Mesenchymal stem cell (in vitro differentiated cells and primary cell): ENCODE results near the gene CIAPIN1.

Experiments
- DNase-seq: peaks from one replicate; pipeline ENCODE4 v3.0.0-alpha.2; 2013
- H2AFZ ChIP-seq: one replicate; pipeline ENCODE4 v1.6.1; 2013; ENCODE audit warnings: low read depth, mild to moderate bottlenecking, control low read depth, inconsistent platforms, low read length, moderate library complexity
- H2AK5ac ChIP-seq: 2 replicates; pipeline ENCODE4 v1.6.1; 2013; ENCODE audit warnings: low read length, moderate library complexity, mild to moderate bottlenecking, inconsistent platforms; ENCODE audit not compliant: severe bottlenecking
- H2BK120ac ChIP-seq: one replicate; pipeline ENCODE4 v1.6.1; 2013; ENCODE audit warnings: low read depth, mild to moderate bottlenecking, inconsistent platforms, low read length, moderate library complexity
- H2BK12ac ChIP-seq, 2 experiments: one replicate each; pipeline ENCODE4 v1.6.1; 2013; ENCODE audit warnings: inconsistent platforms in 2 of 2, low read length in 2 of 2, mild to moderate bottlenecking in 2 of 2, moderate library complexity in 2 of 2, control low read depth in 1 of 2
- H2BK15ac ChIP-seq: one replicate; pipeline ENCODE4 v1.6.1; 2013; ENCODE audit warnings: mild to moderate bottlenecking, low read depth, inconsistent platforms; ENCODE audit not compliant: poor library complexity, severe bottlenecking
- H2BK5ac ChIP-seq: 2 replicates; pipeline ENCODE4 v1.6.1; 2013; ENCODE audit warnings: low read depth, mild to moderate bottlenecking, low read length, control low read depth, inconsistent platforms; ENCODE audit not compliant: poor library complexity, severe bottlenecking
- H3K14ac ChIP-seq, 2 experiments: one replicate each; pipeline ENCODE4 v1.6.1; 2013; ENCODE audit warnings: inconsistent platforms in 2 of 2, low read length in 2 of 2, control low read depth in 1 of 2, mild to moderate bottlenecking in 1 of 2, moderate library complexity in 1 of 2
- H3K18ac ChIP-seq, 2 experiments: one replicate each; pipeline ENCODE4 v1.6.1; 2013; ENCODE audit warnings: inconsistent platforms in 2 of 2, low read length in 2 of 2, control low read depth in 1 of 2, low read depth in 1 of 2, mild to moderate bottlenecking in 1 of 2
- H3K23ac ChIP-seq, 2 experiments: one replicate each; pipeline ENCODE4 v1.6.1; 2013; ENCODE audit warnings: inconsistent platforms in 2 of 2, low read length in 2 of 2, mild to moderate bottlenecking in 2 of 2, moderate library complexity in 2 of 2, control low read depth in 1 of 2
- H3K27ac ChIP-seq: 2 replicates; pipeline ENCODE4 v1.5.1; 2013; ENCODE audit warnings: mild to moderate bottlenecking, moderate library complexity, low read length, control low read depth, inconsistent platforms; ENCODE audit not compliant: poor library complexity, severe bottlenecking
- H3K27me3 ChIP-seq, 2 experiments: 2 replicates each; pipeline versions ENCODE4 v1.6.1 to v1.7.0; 2013; ENCODE audit warnings: low read length in 2 of 2, mild to moderate bottlenecking in 2 of 2, moderate library complexity in 2 of 2, control low read depth in 1 of 2, inconsistent platforms in 1 of 2; ENCODE audit not compliant: control insufficient read depth in 1 of 2, insufficient read depth in 1 of 2
- H3K36me3 ChIP-seq, 2 experiments: 2 replicates each; pipeline versions ENCODE4 v1.6.1 to v1.7.0; 2013; ENCODE audit warnings: low read length in 2 of 2, control low read depth in 1 of 2, inconsistent platforms in 1 of 2, low read depth in 1 of 2, mild to moderate bottlenecking in 1 of 2; ENCODE audit not compliant: insufficient read depth in 2 of 2, control insufficient read depth in 1 of 2
- H3K4ac ChIP-seq, 2 experiments: one replicate each; pipeline ENCODE4 v1.6.1; 2013; ENCODE audit warnings: inconsistent platforms in 2 of 2, low read length in 2 of 2, mild to moderate bottlenecking in 2 of 2, moderate library complexity in 2 of 2, control low read depth in 1 of 2, low read depth in 1 of 2
- H3K4me1 ChIP-seq: 2 replicates; pipeline ENCODE4 v1.6.1; 2013; ENCODE audit warnings: low read depth, low read length, control low read depth; ENCODE audit not compliant: control insufficient read depth, insufficient read depth
- H3K4me2 ChIP-seq: 2 replicates; pipeline ENCODE4 v1.6.1; 2013; ENCODE audit warnings: low read length, mild to moderate bottlenecking, inconsistent platforms; ENCODE audit not compliant: poor library complexity, severe bottlenecking
- H3K4me3 ChIP-seq, 2 experiments: 2 replicates each; pipeline versions ENCODE4 v1.5.1 to v1.7.0; 2013; ENCODE audit warnings: low read length in 2 of 2, mild to moderate bottlenecking in 2 of 2, control low read depth in 1 of 2, low read depth in 1 of 2; ENCODE audit not compliant: insufficient read depth in 1 of 2
- H3K79me1 ChIP-seq: replicated peaks from 2 replicates; pipeline ENCODE4 v1.6.1; 2013; ENCODE audit warnings: mild to moderate bottlenecking, control low read depth, low read length, inconsistent platforms; ENCODE audit not compliant: poor library complexity, severe bottlenecking
- H3K9ac ChIP-seq: 2 replicates; pipeline ENCODE4 v1.7.0; 2013; ENCODE audit warnings: mild to moderate bottlenecking, low read length, moderate library complexity
- H3K9me3 ChIP-seq: 2 replicates; pipeline ENCODE4 v1.7.0; 2013; ENCODE audit warnings: mild to moderate bottlenecking, low read length; ENCODE audit not compliant: control insufficient read depth
- H4K8ac ChIP-seq: one replicate; pipeline ENCODE4 v1.6.1; 2013; ENCODE audit warnings: inconsistent platforms, mild to moderate bottlenecking, low read length, moderate library complexity
- H4K91ac ChIP-seq: one replicate; pipeline ENCODE4 v1.6.1; 2013; ENCODE audit warnings: mild to moderate bottlenecking, low read length, inconsistent platforms
- WGBS: methylation state at CpG from one replicate; pipeline ENCODE4 v1.1.7; 2013; ENCODE audit warnings: mixed read lengths; 5-methylcytosine and 5-hydroxymethylcytosine counted together

Gene CIAPIN1

GRCh38 chr16:57389087-57389468 lies 58.1 kb downstream of the CIAPIN1 start:
- H4K8ac ChIP-seq = no peak overlapping the region
- 92% methylated on average over 3 of the region's 3 CpGs for WGBS

GRCh38 chr16:57388359-57389086 lies 58.7 kb downstream of the CIAPIN1 start:
- WGBS = 89% methylated on average over 7 of the region's 7 CpGs
- Histone ChIP-seq H3K14ac (no peak overlapping the region), H4K91ac (no peak overlapping the region), H3K18ac (no peak overlapping the region), H2BK15ac (no peak overlapping the region), H3K4ac (no peak overlapping the region), H2AK5ac (no peak overlapping the region), H4K8ac (no peak overlapping the region), H2AFZ (no peak overlapping the region), H3K36me3 (peaks cover 0 to 2% of the 10 kb centered on the region in 2 experiments), H3K4me3 (no peak overlapping the region), H3K9ac (no peak overlapping the region), H2BK12ac (no peak overlapping the region), H2BK5ac (no peak overlapping the region), H3K4me1 (peaks cover 15% of the 10 kb centered on the region), H3K27ac (no peak overlapping the region), H3K9me3 (no peaks in the 10 kb centered on the region), H2BK120ac (no peak overlapping the region), H3K27me3 (peaks cover 23 to 30% of the 10 kb centered on the region in 2 experiments), H3K4me2 (no peak overlapping the region), H3K79me1 (no peaks in the 10 kb centered on the region), H3K23ac (no peak overlapping the region)
- no peak for DNase-seq

More at GRCh38 chr16:57389087-57389468, 58.1 kb downstream of the CIAPIN1 start:
- no peak overlapping the region for H3K27ac ChIP-seq
- no peak overlapping the region for H3K4me2 ChIP-seq
- no peak overlapping the region for H3K23ac ChIP-seq
- no peak overlapping the region for H3K14ac ChIP-seq
- H4K91ac ChIP-seq = no peak overlapping the region
- H3K4me3 ChIP-seq = no peak overlapping the region
- H2BK12ac ChIP-seq = no peak overlapping the region
- no peaks in the 10 kb centered on the region for H3K9me3 ChIP-seq
- H3K4me1 ChIP-seq = peaks cover 10% of the 10 kb centered on the region
- H2BK15ac ChIP-seq = no peak overlapping the region
- H2BK5ac ChIP-seq = no peak overlapping the region
- H3K79me1 ChIP-seq = no peaks in the 10 kb centered on the region
- H2AFZ ChIP-seq = no peak overlapping the region
- H2AK5ac ChIP-seq = no peak overlapping the region
- no peak overlapping the region for H3K4ac ChIP-seq
- DNase-seq = no peak
- H2BK120ac ChIP-seq = no peak overlapping the region
- H3K9ac ChIP-seq = no peak overlapping the region
- H3K27me3 ChIP-seq = peaks cover 23 to 36% of the 10 kb centered on the region in 2 experiments
- H3K36me3 ChIP-seq = no peaks in the 10 kb centered on the region
- H3K18ac ChIP-seq = no peak overlapping the region

- H3K36me3 ChIP-seq = peaks cover 0 to 10% of the 10 kb centered on the region in 2 experiments
- H2BK12ac ChIP-seq = no peak overlapping the region
- no peak overlapping the region for H2BK15ac ChIP-seq
- peaks cover 2% of the 10 kb centered on the region for H3K79me1 ChIP-seq
- H3K14ac ChIP-seq = no peak overlapping the region
- H3K27me3 ChIP-seq = peaks cover 23 to 27% of the 10 kb centered on the region in 2 experiments
- no peak for DNase-seq
- no peak overlapping the region for H3K27ac ChIP-seq
- no peaks in the 10 kb centered on the region for H3K9me3 ChIP-seq
- no peak overlapping the region for H2BK120ac ChIP-seq
- no peak overlapping the region for H3K4me2 ChIP-seq
- H2BK5ac ChIP-seq = no peak overlapping the region
- no peak overlapping the region for H4K91ac ChIP-seq
- no peak overlapping the region for H3K4me3 ChIP-seq
- H3K9ac ChIP-seq = no peak overlapping the region
- H3K18ac ChIP-seq = no peak overlapping the region
- H4K8ac ChIP-seq = no peak overlapping the region
- no peak overlapping the region for H2AFZ ChIP-seq
- no peak overlapping the region for H3K23ac ChIP-seq
- no peak overlapping the region for H2AK5ac ChIP-seq
- 63% methylated on average over 3 of the region's 3 CpGs for WGBS
- H3K4ac ChIP-seq = no peak overlapping the region
- H3K4me1 ChIP-seq = peaks cover 20% of the 10 kb centered on the region
Measured at GRCh38 chr16:57387598-57388354, 59.4 kb downstream of the CIAPIN1 start.

- Histone ChIP-seq H3K9ac (no peak overlapping the region), H4K91ac (no peak overlapping the region), H3K4ac (peak overlapping the region in 1 of 2 experiments; percentile 6), H2BK12ac (no peak overlapping the region), H3K18ac (no peak overlapping the region), H3K23ac (no peak overlapping the region), H2BK120ac (no peak overlapping the region), H3K79me1 (peaks cover 11% of the 10 kb centered on the region), H3K27ac (no peak overlapping the region), H2AFZ (no peak overlapping the region), H3K4me3 (no peak overlapping the region), H3K4me2 (no peak overlapping the region), H2BK15ac (no peak overlapping the region), H4K8ac (no peak overlapping the region), H3K4me1 (peaks cover 20% of the 10 kb centered on the region), H2BK5ac (no peak overlapping the region), H3K36me3 (peaks cover 0 to 23% of the 10 kb centered on the region in 2 experiments), H3K27me3 (peaks cover 14 to 25% of the 10 kb centered on the region in 2 experiments), H3K14ac (no peak overlapping the region), H2AK5ac (no peak overlapping the region), H3K9me3 (no peaks in the 10 kb centered on the region)
- DNase-seq = peak; percentile 71
- WGBS = 91% methylated on average over 5 of the region's 5 CpGs
Measured at GRCh38 chr16:57386381-57386951, 60.7 kb downstream of the CIAPIN1 start.
